KBM-7 (cell line): ENCODE data around the gene CCDC34.
"Not testable (repeated sequence)": the region's sequence is repeated elsewhere in the genome, so short reads cannot be mapped to it uniquely, and the experiment has no call there.

Source experiments
- DNase-seq: peaks from one replicate; pipeline ENCODE4 v3.0.0-alpha.2; 2015
- in situ Hi-C: fragments of 300-500 bp; cut with MboI; formaldehyde crosslinking; loops from 2 replicates; pipeline ENCODE4 v1.14.3; 2020; ENCODE audit warnings: low sequenced_read_pairs, low pct_unique_long_range_greater_than_20kb, mixed read lengths

CCDC34 gene

GRCh38 chr11:27371489-27371888, 8.5 kb upstream of the CCDC34 start:
- in situ Hi-C loops: no loop called here

GRCh38 chr11:27370374-27370773, 7.4 kb upstream of the CCDC34 start:
- in situ Hi-C loops: no loop called here
- no peak for DNase-seq

More at GRCh38 chr11:27371489-27371888, 8.5 kb upstream of the CCDC34 start:
- no peak for DNase-seq

- in situ Hi-C loops: no loop called here
These were observed 4.9 kb upstream of the CCDC34 start for GRCh38 chr11:27367881-27368280.

GRCh38 chr11:27363576-27364117, 632 bp upstream of the CCDC34 start:
- in situ Hi-C loops: no loop called here
- no peak for DNase-seq

More at GRCh38 chr11:27367881-27368280, 4.9 kb upstream of the CCDC34 start:
- DNase-seq: no peak

- in situ Hi-C loops: no loop called here
- no peak for DNase-seq
These were observed 1.2 kb downstream of the CCDC34 start for GRCh38 chr11:27361649-27362431.

- no peak for DNase-seq
- in situ Hi-C loops: no loop called here
These were observed 4.7 kb downstream of the CCDC34 start for GRCh38 chr11:27358296-27358695.

GRCh38 chr11:27357250-27357649, 5.8 kb downstream of the CCDC34 start:
- in situ Hi-C loops: no loop called here

GRCh38 chr11:27356624-27357222, 6.3 kb downstream of the CCDC34 start:
- in situ Hi-C loops: no loop called here
- no peak for DNase-seq

More at GRCh38 chr11:27357250-27357649, 5.8 kb downstream of the CCDC34 start:
- DNase-seq: no peak

- in situ Hi-C loops: no loop called here
- no peak for DNase-seq
These were observed 7.4 kb downstream of the CCDC34 start for GRCh38 chr11:27355575-27356104.

GRCh38 chr11:27354359-27354965, 8.6 kb downstream of the CCDC34 start:
- DNase-seq: no peak
- in situ Hi-C loops: no loop called here

GRCh38 chr11:27353593-27354358, 9.2 kb downstream of the CCDC34 start:
- in situ Hi-C loops: no loop called here
- DNase-seq: no peak

GRCh38 chr11:27352781-27353180, 10.2 kb downstream of the CCDC34 start:
- DNase-seq: no peak
- in situ Hi-C loops: no loop called here

- in situ Hi-C loops: no loop called here
These were observed 12.5 kb downstream of the CCDC34 start for GRCh38 chr11:27350511-27350910.

GRCh38 chr11:27349919-27350318, 13.1 kb downstream of the CCDC34 start:
- no peak for DNase-seq
- in situ Hi-C loops: no loop called here

More at GRCh38 chr11:27350511-27350910, 12.5 kb downstream of the CCDC34 start:
- no peak for DNase-seq

- in situ Hi-C loops: no loop called here
- no peak for DNase-seq
These were observed 14.6 kb downstream of the CCDC34 start for GRCh38 chr11:27348340-27348873.

GRCh38 chr11:27347359-27348339, 15.4 kb downstream of the CCDC34 start:
- in situ Hi-C loops: no loop called here
- no peak for DNase-seq

GRCh38 chr11:27339941-27340340, 23.1 kb downstream of the CCDC34 start:
- DNase-seq: no peak
- in situ Hi-C loops: no loop called here

- in situ Hi-C loops, DNase-seq: not testable (repeated sequence)
These were observed 28.3 kb downstream of the CCDC34 start for GRCh38 chr11:27334764-27335163.
